Hematopoietic multipotent progenitor cell treated with erythropoietin and hydrocortisone succinate and interleukin-3 and kit ligand, for 8 days (in vitro differentiated cells): ENCODE results near the gene COL4A2.
"Not testable (repeated sequence)": the region's sequence is repeated elsewhere in the genome, so short reads cannot be mapped to it uniquely, and the experiment has no call there.

ENCODE experiments used
- DNase-seq: peaks from one replicate; pipeline ENCODE4 v3.0.0-alpha.2; 2015

COL4A2 gene

GRCh38 chr13:110523180-110523579 lies 216.1 kb downstream of the COL4A2 start:
- no peak for DNase-seq

- DNase-seq: no peak
These were observed 216.9 kb downstream of the COL4A2 start for GRCh38 chr13:110523838-110524540.

- DNase-seq: no peak
These were observed 217.6 kb downstream of the COL4A2 start for GRCh38 chr13:110524541-110525257.

GRCh38 chr13:110525328-110526319 lies 218.5 kb downstream of the COL4A2 start:
- DNase-seq: no peak

GRCh38 chr13:110528371-110528770 lies 221.3 kb downstream of the COL4A2 start:
- DNase-seq: no peak

- no peak for DNase-seq
These were observed 221.8 kb downstream of the COL4A2 start for GRCh38 chr13:110528911-110529310.

GRCh38 chr13:110529522-110530311 lies 222.6 kb downstream of the COL4A2 start:
- no peak for DNase-seq

GRCh38 chr13:110531100-110531499 lies 224.0 kb downstream of the COL4A2 start:
- no peak for DNase-seq

GRCh38 chr13:110531671-110532083 lies 224.6 kb downstream of the COL4A2 start:
- DNase-seq: no peak

- not testable (repeated sequence) for DNase-seq
These were observed 225.2 kb downstream of the COL4A2 start for GRCh38 chr13:110532258-110532657.

- DNase-seq: no peak
These were observed 226.9 kb downstream of the COL4A2 start for GRCh38 chr13:110533771-110534670.

- no peak for DNase-seq
These were observed 228.4 kb downstream of the COL4A2 start for GRCh38 chr13:110535526-110535925.

GRCh38 chr13:110536006-110536693 lies 229.1 kb downstream of the COL4A2 start:
- no peak for DNase-seq

GRCh38 chr13:110538632-110539031 lies 231.5 kb downstream of the COL4A2 start:
- DNase-seq: no peak

GRCh38 chr13:110539894-110540293 lies 232.8 kb downstream of the COL4A2 start:
- no peak for DNase-seq

GRCh38 chr13:110540871-110541525 lies 233.9 kb downstream of the COL4A2 start:
- DNase-seq: no peak

- no peak for DNase-seq
These were observed 234.4 kb downstream of the COL4A2 start for GRCh38 chr13:110541526-110541920.

GRCh38 chr13:110542169-110542796 lies 235.2 kb downstream of the COL4A2 start:
- DNase-seq: no peak

GRCh38 chr13:110546378-110546777 lies 239.3 kb downstream of the COL4A2 start:
- DNase-seq: no peak

GRCh38 chr13:110546926-110547325 lies 239.8 kb downstream of the COL4A2 start:
- DNase-seq: no peak
